Measurements from ENCODE around the gene UBE3C.

- TF ChIP-seq CTCF (IDR thresholded peaks at IDR 0.05; ENCODE audit: low read depth, low read length) (no peak), EZH2phosphoT487 (IDR thresholded peaks at IDR 0.05; ENCODE audit: low read depth) (no peak)
Observed at GRCh38 chr7:157121184-157121715, 17.5 kb upstream of the UBE3C start.
